HepG2 (cell line): Measurements from ENCODE around the gene IGDCC3. TPM values are rescaled to one million over a fixed set of nuclear protein-coding genes. Genes with fewer than 3 reads are reported as not detected.
"Not testable (repeated sequence)": the region's sequence is repeated elsewhere in the genome, so short reads cannot be mapped to it uniquely, and the experiment has no call there.

ENCODE experiments used
- ATAC-seq: fragments of 200-7000 bp; cut with Tn5 transposase; 3 replicates; pipeline ENCODE4 v1.9.1; 2020; ENCODE audit warnings: mild to moderate bottlenecking, moderate library complexity
- BruUV-seq: library from RNA; stranded (reverse); fragments of 400-500 nt; replicated peaks from 2 replicates; lab custom pipeline; 2021; lab: Mats Ljungman, UMichigan
- CTCF ChIA-PET: fragments of 300-600 bp; formaldehyde crosslinking; extraction: SDS; loops from one replicate; lab custom pipeline; 2021; ENCODE audit warnings: low total read pairs, inconsistent platforms, low intra/inter-chr PET ratio; lab: Yijun Ruan, JAX
- POLR2A ChIA-PET: fragments of 350-600 bp; sonication (Branson Sonifier 250); formaldehyde crosslinking; loops from one replicate; lab custom pipeline; 2020; ENCODE audit warnings: antibody characterized with exemption, inconsistent platforms; lab: Yijun Ruan, JAX
- DNase-seq: peaks from one replicate; pipeline ENCODE4 v3.0.0-alpha.2; 2015; ENCODE audit warnings: low spot score
- FAIRE-seq: peaks from 3 replicates; lab custom pipeline; 2011; peaks lifted over from hg19 to GRCh38; lab: Jason Lieb, UNC
- H2AFZ ChIP-seq: one replicate; pipeline ENCODE4 v1.6.1; 2011; ENCODE audit warnings: low read length, inconsistent platforms
- H3K27ac ChIP-seq: fragments of 300-600 bp; 3 replicates; pipeline ENCODE4 v1.8.0; 2011; ENCODE audit warnings: mixed run types, mild to moderate bottlenecking, mixed read lengths, low read length, inconsistent platforms; ENCODE audit not compliant: insufficient read depth; ENCODE audit errors: extremely low read length
- H3K27me3 ChIP-seq, 2 experiments: fragments of 200-600 bp in 1 of 2; 2 replicates in 1 of 2; 3 replicates in 1 of 2; pipeline versions ENCODE4 v1.6.0 to v1.8.0; 2011; ENCODE audit warnings: low read length in 2 of 2, mild to moderate bottlenecking in 2 of 2, moderate library complexity in 2 of 2, inconsistent platforms in 1 of 2; ENCODE audit not compliant: insufficient read depth in 2 of 2, control insufficient read depth in 1 of 2
- H3K36me3 ChIP-seq, 2 experiments: fragments of 200-600 bp in 1 of 2; replicated peaks in 1 of 2; 2 replicates in 1 of 2; 3 replicates in 1 of 2; pipeline versions ENCODE4 v1.5.1 to v1.8.0; 2011; ENCODE audit warnings: low read length in 2 of 2, inconsistent platforms in 1 of 2; ENCODE audit not compliant: insufficient read depth in 2 of 2, control insufficient read depth in 1 of 2
- H3K4me1 ChIP-seq: 2 replicates; pipeline ENCODE4 v1.5.1; 2012; ENCODE audit warnings: low read length, inconsistent platforms; ENCODE audit not compliant: insufficient read depth
- H3K4me2 ChIP-seq: 2 replicates; pipeline ENCODE4 v1.6.0; 2011; ENCODE audit warnings: low read depth, low read length, inconsistent platforms
- H3K4me3 ChIP-seq, 3 experiments: fragments of 200-600 bp in 1 of 3; sonication (generic), shearing (Covaris generic) in 1 of 3; replicated peaks in 1 of 3; 2 replicates each; pipeline ENCODE4 v1.5.1; 2011 to 2016; ENCODE audit warnings: low read length in 3 of 3, inconsistent platforms in 2 of 3, low read depth in 2 of 3, mild to moderate bottlenecking in 2 of 3, control low read depth in 1 of 3, mixed read lengths in 1 of 3; ENCODE audit not compliant: insufficient read depth in 1 of 3
- H3K79me2 ChIP-seq: one replicate; pipeline ENCODE4 v1.6.1; 2011; ENCODE audit warnings: low read length, inconsistent platforms; ENCODE audit not compliant: insufficient read depth
- H3K9ac ChIP-seq: 2 replicates; pipeline ENCODE4 v1.6.0; 2011; ENCODE audit warnings: mild to moderate bottlenecking, low read depth, low read length, inconsistent platforms; ENCODE audit not compliant: insufficient read depth
- H3K9me3 ChIP-seq: 2 replicates; pipeline ENCODE4 v1.5.1; 2012; ENCODE audit warnings: mild to moderate bottlenecking, low read length
- H4K20me1 ChIP-seq: 2 replicates; pipeline ENCODE4 v1.6.0; 2011; ENCODE audit warnings: inconsistent platforms, mild to moderate bottlenecking, low read length, moderate library complexity; ENCODE audit not compliant: insufficient read depth
- CENPX ChIP-seq: sonication (generic); formaldehyde crosslinking; IDR thresholded peaks from 2 replicates; pipeline ENCODE4 v1.9.0; 2021; ENCODE audit warnings: mild to moderate bottlenecking, missing genetic modification reagents, moderate library complexity
- EZH2 ChIP-seq: conservative IDR thresholded peaks from 2 replicates; pipeline ENCODE4 v1.6.1; 2012; ENCODE audit warnings: mild to moderate bottlenecking, low read depth, low read length, moderate library complexity
- LCORL ChIP-seq, 2 experiments: fragments of 450-650 bp in 1 of 2; sonication (generic) in 1 of 2; formaldehyde crosslinking in 1 of 2; IDR thresholded peaks; 2 replicates each; pipeline versions ENCODE4 v1.5.0 to v1.6.1; 2017 to 2020; ENCODE audit warnings: antibody characterized with exemption in 1 of 2, missing genetic modification reagents in 1 of 2
- POLR2G ChIP-seq: fragments of 200-400 bp; formaldehyde crosslinking; IDR thresholded peaks from 2 replicates; pipeline ENCODE4 v1.6.1; 2018; ENCODE audit warnings: mild to moderate bottlenecking, low read depth, low read length, moderate library complexity
- SOX6 ChIP-seq, 2 experiments: fragments of 450-650 bp in 1 of 2; sonication (generic) in 1 of 2; formaldehyde crosslinking in 1 of 2; IDR thresholded peaks; 2 replicates each; pipeline versions ENCODE4 v1.4.0 to v1.6.1; 2017 to 2020; ENCODE audit warnings: antibody characterized with exemption in 1 of 2, mild to moderate bottlenecking in 1 of 2, missing genetic modification reagents in 1 of 2
- WGBS: methylation state at CpG from one replicate; pipeline ENCODE4 v1.1.6; 2017; ENCODE audit warnings: low lambda C conversion rate; 5-methylcytosine and 5-hydroxymethylcytosine counted together
- in situ Hi-C: cut with HindIII; loops from 2 replicates; pipeline ENCODE4 v1.10.0; 2017; ENCODE audit warnings: low pct_unique_long_range_greater_than_20kb; ENCODE audit not compliant: extremely low pct_ligation_motif_present
- intact Hi-C: fragments of 100-400 bp; cut with micrococcal nuclease; formaldehyde crosslinking; loops from one replicate; pipeline ENCODE4 v1.10.0; 2022; ENCODE audit not compliant: unreplicated experiment
- polyA plus RNA-seq, 8 experiments: library from polyadenylated mRNA; depleted of rRNA in 3 of 8; stranded (reverse) in 7 of 8; unstranded in 1 of 8; fragments of >200 nt; fragmentation: Illumina TruSeq in 4 of 8; extraction: Trizol in 4 of 8; gene quantifications; 2 replicates each; pipeline versions ENCODE4 v1.2.1 to v1.2.3, GENCODE V29; 2011 to 2016; ENCODE audit warnings: low read depth in 4 of 8, missing spikeins in 1 of 8, mixed read lengths in 1 of 8; ENCODE audit not compliant: insufficient read depth in 1 of 8
- total RNA-seq, 5 experiments: library from RNA; depleted of rRNA; stranded (reverse); fragments of >200 nt; fragmentation: Illumina TruSeq; extraction: Trizol; gene quantifications; 2 replicates each; pipeline ENCODE4 v1.2.3, GENCODE V29; 2016; ENCODE audit warnings: low read depth in 1 of 5
- TF ChIP-seq, protein P1 (sequence below): IDR thresholded peaks from 2 replicates; pipeline ENCODE4 v1.6.1; 2016; ENCODE audit warnings: missing compliant biosample characterization, missing genetic modification reagents, borderline replicate concordance
- TF ChIP-seq, protein P2 (sequence below): sonication (generic); formaldehyde crosslinking; IDR thresholded peaks from 2 replicates; pipeline ENCODE4 v1.4.0; 2020; ENCODE audit warnings: mild to moderate bottlenecking, missing genetic modification reagents, borderline replicate concordance

IGDCC3 gene
- total and polyA plus RNA-seq, 2 of the 13 experiments (the other 11 are each of a cell fraction or from before 2014, with no cell fraction given) = 30.1 to 51.8 TPM

DNA sequence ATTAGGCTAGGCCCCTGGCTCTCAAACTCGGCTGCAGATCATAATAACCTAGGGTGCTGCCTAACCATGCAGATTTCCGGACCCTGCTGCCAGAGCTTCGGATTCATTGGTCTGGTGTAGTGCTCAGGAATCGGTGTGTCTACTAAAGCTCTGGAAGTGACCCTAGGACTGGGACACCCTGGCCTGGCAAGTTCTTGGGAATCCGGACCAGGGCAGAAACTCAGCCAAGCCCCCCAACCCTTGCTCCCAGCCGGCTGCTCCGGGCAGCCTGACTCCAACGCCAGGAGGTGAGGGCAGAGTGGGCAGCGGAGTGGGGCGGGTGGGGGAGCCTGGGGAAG lies 23.0 kb downstream of the IGDCC3 start:
- H3K4me3 ChIP-seq = peak overlapping the region; percentile 50 to 75 (median 57)
- H3K79me2 ChIP-seq = peaks cover 38% of the 10 kb centered on the region
- intact Hi-C loops (loop anchor here (2.0 kb wide), 1 partner anchor 24 kb away; the partner anchor contains the start of gene IGDCC3), in situ Hi-C loops (no loop called here)
- H4K20me1 ChIP-seq = 0 out of 2 replicates have a peak, but pooled peaks cover 5% of the 10 kb centered on the region
- peak overlapping the region; percentile 62 for H3K27ac ChIP-seq
- peaks cover 6% of the 10 kb centered on the region; the same call in 1 of the 2 replicates for H3K9me3 ChIP-seq
- 47% methylated on average over 4 of the region's 10 CpGs for WGBS
- POLR2A ChIA-PET = interaction anchor here (0.7 to 2.4 kb wide), 7 partner anchors 12 to 54 kb away, joined by 3 to 12 read pairs (median 4); partner anchors contain the start of genes IGDCC3 and RNU5B-1
- CTCF ChIA-PET = no interaction called here
- ATAC-seq (peak; percentile 71), DNase-seq (no peak), FAIRE-seq (no peak)
- BruUV-seq = no TSS peak
- H2AFZ ChIP-seq = no peak overlapping the region
- peak overlapping the region; percentile 67 for H3K9ac ChIP-seq
- H3K36me3 ChIP-seq = peaks cover 0 to 6% of the 10 kb centered on the region in 2 experiments; a peak in 2 of 5 replicates
- peaks cover 21% of the 10 kb centered on the region for H3K4me1 ChIP-seq
- peak overlapping the region; percentile 86 for H3K4me2 ChIP-seq
- H3K27me3 ChIP-seq = no peaks in the 10 kb centered on the region
- TF ChIP-seq LCORL (IDR thresholded peaks at IDR 0.05) (no peak), LCORL (CRISPR knock-in tag; IDR thresholded peaks at IDR 0.05) (0 out of 2 replicates have a peak, but pooled peaks have one; percentile 21), SOX6 (IDR thresholded peaks at IDR 0.05) (no peak), SOX6 (CRISPR knock-in tag; IDR thresholded peaks at IDR 0.05) (0 out of 2 replicates have a peak, but pooled peaks have one; percentile 21), EZH2 (no peak), CENPX (CRISPR knock-in tag) (no peak), POLR2G (no peak)
- TF ChIP-seq, protein P1, sequence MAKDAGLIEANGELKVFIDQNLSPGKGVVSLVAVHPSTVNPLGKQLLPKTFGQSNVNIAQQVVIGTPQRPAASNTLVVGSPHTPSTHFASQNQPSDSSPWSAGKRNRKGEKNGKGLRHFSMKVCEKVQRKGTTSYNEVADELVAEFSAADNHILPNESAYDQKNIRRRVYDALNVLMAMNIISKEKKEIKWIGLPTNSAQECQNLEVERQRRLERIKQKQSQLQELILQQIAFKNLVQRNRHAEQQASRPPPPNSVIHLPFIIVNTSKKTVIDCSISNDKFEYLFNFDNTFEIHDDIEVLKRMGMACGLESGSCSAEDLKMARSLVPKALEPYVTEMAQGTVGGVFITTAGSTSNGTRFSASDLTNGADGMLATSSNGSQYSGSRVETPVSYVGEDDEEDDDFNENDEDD (CRISPR knock-in tag) = no peak
- TF ChIP-seq, protein P2, sequence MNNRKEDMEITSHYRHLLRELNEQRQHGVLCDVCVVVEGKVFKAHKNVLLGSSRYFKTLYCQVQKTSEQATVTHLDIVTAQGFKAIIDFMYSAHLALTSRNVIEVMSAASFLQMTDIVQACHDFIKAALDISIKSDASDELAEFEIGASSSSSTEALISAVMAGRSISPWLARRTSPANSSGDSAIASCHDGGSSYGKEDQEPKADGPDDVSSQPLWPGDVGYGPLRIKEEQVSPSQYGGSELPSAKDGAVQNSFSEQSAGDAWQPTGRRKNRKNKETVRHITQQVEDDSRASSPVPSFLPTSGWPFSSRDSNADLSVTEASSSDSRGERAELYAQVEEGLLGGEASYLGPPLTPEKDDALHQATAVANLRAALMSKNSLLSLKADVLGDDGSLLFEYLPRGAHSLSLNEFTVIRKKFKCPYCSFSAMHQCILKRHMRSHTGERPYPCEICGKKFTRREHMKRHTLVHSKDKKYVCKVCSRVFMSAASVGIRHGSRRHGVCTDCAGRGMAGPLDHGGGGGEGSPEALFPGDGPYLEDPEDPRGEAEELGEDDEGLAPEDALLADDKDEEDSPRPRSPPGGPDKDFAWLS = no peak

DNA sequence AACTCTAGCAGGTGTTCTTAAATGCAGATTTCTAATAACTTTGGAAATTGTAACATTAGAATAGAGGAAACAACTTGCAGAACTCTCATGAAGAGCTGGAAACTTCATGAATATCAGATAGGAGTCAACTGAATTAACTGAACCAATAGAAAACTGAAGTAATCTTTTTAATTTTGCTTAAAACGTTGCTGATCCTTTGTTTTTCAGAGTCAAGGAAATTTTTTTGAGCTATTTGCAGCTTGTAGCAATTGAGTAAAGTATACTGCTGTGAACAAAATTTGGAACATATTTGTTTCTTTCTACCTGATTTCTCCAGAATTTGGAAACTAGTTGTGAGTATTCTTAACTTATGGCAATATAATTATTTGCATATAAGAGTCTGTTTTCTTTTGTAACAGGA lies 25.8 kb downstream of the IGDCC3 start:
- FAIRE-seq, DNase-seq, BruUV-seq, POLR2A ChIA-PET, H2AFZ ChIP-seq, in situ Hi-C loops, CTCF ChIA-PET, H3K4me3 ChIP-seq, H3K27ac ChIP-seq, intact Hi-C loops, H3K9ac ChIP-seq, H3K9me3 ChIP-seq, H4K20me1 ChIP-seq, H3K4me2 ChIP-seq, H3K27me3 ChIP-seq, ATAC-seq: not testable (repeated sequence)
- H3K79me2 ChIP-seq = peaks cover 31% of the 10 kb centered on the region
- H3K36me3 ChIP-seq = peaks cover 5 to 15% of the 10 kb centered on the region in 2 experiments; a peak in 3 of 5 replicates
- H3K4me1 ChIP-seq = peaks cover 21% of the 10 kb centered on the region
- WGBS = 80% methylated on average over 1 of the region's 1 CpG
